Left hindlimb (tissue), 1 donor: Measurements from ENCODE around the gene NAT10.

Experiments used
- DNase-seq: peaks from one replicate; pipeline ENCODE4 v3.0.0-alpha.2; 2018

NAT10 gene

DNA sequence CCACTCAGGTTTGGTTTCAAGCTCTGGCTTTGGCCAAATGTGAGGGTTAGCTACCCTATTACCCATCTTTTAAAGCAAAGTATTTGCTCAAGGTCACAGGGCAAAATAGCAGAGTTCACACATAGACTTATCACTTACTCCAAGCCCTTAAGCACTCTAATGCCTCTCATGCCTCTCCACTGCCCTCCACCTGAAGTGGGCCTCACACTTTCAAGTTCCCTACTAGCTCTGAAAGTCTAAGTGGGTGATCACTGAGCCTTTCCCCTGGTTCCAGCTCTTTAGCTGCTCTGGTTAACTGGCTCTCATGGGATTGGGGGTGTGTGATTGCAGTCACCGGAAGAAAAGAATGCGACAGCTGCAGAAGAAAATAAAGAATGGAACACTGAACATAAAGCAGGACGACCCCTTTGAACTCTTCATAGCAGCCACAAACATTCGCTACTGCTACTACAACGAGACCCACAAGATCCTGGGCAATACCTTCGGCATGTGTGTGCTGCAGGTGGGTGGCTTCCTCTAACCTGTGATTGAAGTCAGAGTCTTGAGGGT lies 6.4 kb downstream of the NAT10 start:
- no peak for DNase-seq

DNA sequence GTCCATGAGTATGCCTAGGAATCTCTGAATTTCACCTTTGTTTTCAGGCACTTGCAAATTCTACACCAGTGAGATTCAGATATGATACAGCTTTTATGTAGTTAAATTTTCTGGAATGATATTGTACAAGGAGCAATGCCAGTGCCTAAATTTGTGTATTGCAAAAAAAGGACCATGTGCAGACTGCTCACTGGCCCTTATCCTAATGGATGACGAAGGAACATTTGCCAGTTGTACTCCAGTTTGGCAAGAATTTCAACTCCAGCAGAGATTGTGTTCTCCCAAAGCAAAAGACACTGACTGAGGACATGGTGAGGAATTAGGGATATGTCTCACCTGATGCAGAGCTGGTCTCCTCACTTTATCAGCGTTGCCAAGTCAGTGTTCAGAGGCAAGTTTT lies 8.6 kb downstream of the NAT10 start:
- DNase-seq = no peak

DNA sequence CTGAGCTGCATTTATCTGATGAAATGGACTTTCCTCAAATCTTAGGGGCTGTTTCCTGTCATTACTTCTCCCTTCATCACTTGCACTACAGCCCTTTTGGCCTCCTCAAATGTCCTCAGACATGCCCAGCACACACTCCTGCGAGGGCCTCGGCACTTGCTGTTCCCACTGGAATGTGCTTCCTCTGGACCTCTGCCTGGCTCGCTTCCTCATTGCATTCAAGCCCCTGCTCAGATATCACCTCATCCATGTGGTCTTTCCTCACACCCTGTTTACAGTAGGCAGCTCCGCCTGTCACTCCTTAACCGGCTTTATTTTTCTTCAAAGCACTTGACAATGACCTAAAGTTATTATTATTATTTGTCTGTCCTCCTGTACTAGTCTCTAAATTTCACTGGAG lies 9.0 kb downstream of the NAT10 start:
- DNase-seq = no peak

DNA sequence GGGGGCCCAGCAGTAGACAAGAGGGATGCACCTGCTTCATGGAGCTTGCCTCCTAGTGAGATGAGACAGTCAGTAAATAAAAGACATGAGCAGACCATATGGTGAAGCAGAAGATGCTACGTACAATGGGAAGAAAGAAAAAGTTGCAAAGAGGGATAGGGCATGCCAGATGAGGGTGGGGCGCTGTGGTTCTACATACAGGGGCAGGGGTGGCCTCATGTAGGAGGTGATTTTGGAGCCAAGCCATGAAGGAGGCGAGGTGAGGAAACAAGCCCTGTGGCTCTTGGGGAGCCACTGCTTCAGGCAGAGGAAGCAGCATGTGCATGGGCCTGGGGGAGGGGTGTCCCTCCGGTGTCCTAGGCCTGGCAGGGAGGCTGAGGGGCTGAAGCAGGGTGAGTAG lies 15.2 kb downstream of the NAT10 start:
- no peak for DNase-seq

DNA sequence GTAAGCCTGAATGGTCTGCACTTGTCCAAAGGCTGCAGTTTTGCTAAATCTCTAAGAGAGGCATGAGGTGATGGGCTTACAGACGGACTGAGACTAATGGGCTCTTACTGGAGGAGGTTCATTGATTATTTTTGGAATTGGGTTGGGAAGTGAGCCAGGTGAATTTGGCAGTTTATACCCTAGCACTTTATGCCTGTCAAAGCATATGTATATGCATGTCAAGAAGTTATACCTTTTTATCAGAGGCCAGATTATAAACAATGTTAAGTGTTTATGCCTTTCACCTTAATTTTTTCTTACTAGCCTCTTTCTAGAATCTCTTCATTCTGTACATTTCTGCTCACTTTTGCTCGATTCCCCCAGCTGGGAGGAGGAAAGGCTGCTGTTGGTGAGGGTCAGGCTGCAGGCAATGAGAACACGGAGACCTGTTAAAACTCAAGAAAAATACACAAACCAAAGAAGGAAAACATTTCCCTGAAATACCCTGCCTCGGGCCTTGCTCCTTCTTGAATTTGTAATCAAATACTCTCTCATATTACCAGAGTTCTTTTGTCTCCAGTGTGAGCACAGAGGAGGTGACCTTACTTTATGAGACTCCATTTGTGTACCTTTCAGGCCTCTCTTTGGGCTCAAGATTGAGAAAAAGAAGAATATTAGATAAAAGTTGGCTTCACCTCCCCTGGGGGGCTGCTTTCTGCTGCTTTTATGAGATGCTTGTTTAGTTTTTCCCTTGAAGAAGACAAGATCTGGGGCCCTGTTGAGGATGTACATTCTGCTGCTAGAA lies 19.6 kb downstream of the NAT10 start:
- no peak for DNase-seq

DNA sequence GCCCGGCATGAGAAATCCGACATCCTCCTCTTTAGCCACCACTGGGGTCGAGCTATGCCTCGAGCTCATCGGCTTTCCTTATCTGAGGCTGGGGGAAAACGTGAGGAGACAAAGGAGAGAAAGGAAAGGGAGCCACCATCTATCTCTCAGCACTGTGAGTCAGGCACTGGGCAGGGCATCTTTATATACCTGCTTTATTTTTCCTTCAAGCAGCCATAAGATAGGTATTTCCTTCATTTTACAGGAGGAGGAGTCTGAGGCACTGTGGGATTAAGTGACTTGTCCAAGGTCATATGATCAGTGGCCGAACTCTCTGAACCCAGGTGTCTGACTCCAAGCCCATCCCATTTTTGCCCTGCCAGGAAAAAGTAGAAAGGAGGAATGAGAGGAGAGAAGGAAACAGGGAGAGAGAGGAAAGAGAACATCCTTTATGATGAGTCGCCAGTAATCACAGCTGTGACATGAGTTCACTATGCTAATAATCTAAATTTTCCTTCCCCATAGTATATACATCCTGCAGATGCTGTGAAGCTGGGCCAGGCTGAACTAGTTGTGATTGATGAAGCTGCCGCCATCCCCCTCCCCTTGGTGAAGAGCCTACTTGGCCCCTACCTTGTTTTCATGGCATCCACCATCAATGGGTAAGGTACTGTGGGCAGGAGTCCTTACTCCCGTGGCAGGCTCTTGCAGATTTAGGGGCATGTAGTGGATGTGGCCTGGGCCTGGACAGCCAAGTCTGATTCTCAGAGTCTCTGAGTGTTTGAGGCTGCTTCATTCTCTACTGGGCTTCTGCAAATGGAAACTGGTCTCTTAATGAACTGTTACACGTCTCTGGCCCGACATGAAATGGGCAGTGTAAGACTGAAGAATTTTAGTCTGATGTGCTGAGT lies 21.8 kb downstream of the NAT10 start:
- no peak for DNase-seq

DNA sequence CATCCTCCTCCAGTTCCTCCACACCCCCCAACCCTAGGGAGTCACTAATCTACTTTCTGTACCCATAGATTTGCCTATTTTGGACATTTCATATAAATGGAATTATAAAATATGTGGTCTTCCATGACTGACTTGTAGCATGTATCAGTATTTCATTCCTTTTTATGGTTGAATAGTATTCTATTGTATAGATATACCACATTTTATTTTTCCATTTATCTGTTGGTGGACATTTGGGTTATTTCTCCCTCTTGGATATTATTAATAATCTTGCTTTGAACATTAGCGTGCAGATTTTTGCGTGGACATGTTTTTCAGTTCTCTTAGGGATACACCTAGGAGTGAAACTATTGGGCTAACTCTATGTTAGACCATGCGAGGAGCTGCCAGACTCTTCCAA lies 23.4 kb downstream of the NAT10 start:
- DNase-seq = no peak

DNA sequence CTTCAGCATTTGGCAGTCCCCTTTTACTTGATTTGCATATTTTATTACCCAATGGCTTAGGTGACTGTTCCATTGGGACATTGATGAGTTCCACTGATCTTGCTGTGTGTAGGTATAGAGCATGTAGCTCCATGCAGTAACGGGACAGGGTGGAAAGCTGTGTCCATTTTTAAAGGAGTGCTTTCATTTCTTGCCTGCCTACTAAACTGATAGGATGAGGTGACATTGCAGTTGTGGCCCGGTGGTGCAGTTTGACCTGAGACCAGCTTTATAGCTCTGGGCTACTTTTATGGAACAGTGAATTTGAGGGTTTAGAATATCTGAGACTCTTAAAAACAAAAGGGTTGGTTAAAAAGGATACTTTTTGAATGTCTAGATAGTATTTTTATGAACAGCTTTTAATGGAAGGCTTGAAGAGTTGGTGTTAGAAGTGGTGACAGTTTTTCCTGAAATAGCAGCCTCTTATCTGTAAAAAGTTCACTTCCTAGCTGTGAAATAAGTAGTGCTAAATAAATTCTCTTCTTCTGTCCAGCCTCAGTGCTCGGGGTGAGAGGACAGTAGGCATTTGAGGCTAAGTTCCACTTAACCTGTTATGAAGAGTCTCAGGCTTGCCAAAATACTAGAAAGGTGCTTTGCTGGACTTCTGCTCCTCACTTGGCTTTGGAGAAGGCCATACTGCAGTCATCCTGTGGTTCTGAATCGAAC lies 27.0 kb downstream of the NAT10 start:
- no peak for DNase-seq

DNA sequence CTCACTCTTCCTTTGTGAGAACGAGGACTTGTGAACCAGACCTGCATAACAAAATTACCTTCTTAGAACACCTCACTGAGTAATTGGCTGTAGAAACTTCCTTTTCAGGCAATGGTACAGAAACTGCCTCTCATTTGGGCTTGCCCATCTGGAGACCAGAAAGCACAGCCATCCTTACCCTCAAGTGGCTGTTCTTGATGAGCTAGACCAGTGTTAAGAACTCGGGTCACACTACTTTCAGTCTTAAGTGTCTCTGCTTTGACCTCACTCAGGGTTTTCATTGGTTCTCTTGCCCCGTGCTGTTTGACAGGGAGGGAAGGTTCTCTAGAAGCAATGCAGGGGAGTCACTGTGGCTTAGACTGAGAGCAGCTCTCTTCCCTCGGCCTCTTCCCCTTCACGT lies 29.3 kb downstream of the NAT10 start:
- no peak for DNase-seq

DNA sequence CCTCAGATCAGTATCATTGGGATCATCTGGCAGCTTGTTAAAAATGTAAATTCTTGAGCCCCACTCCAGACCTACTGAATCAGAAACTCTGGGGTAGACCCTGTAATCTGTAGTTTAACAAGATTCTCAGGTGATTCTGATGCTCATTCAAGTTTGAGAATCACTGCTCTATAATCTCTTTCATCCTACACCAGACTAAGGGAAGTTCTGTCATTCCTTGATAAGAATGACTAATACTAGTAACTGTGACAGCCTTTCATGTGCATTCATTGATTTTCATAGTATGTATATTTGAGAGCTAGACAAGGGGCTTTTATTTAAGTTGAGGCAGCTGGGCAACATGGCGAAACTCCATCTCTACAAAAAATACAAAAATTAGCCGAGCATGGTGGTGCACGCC lies 30.0 kb downstream of the NAT10 start:
- DNase-seq = no peak

DNA sequence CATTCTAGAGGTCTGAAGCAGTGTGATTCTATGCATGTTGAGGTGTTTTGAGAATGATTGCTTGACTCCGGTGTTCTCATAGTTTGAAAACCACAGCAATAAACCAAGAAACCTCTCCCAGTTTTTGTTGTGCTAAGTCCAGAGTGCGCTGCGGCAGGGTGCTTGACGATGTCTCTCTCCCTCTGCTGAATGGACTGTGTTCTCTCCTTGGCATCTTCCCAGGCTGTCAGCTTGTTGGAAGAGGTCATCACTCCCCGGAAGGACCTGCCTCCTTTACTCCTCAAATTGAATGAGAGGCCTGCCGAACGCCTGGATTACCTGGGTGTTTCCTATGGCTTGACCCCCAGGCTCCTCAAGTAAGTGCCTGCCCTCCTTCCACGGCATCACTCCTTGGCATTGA lies 31.0 kb downstream of the NAT10 start:
- no peak for DNase-seq

DNA sequence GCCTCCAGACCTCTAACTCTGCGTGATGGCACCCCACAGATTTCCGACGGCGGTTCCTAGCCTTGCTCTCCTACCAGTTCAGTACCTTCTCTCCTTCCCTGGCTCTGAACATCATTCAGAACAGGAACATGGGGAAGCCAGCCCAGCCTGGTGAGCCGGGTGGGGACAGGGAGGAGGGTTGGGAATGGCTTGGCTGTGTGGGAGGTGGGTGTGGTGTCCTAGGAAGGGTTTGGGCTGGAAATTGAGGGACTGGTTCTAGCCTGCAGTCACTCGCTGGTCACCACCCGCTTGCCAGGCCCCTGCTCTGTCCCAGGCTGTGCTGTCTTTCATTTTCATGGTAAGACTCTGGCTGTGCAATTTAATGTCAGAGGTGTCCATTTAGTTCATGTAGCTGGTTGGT lies 33.9 kb downstream of the NAT10 start:
- no peak for DNase-seq

DNA sequence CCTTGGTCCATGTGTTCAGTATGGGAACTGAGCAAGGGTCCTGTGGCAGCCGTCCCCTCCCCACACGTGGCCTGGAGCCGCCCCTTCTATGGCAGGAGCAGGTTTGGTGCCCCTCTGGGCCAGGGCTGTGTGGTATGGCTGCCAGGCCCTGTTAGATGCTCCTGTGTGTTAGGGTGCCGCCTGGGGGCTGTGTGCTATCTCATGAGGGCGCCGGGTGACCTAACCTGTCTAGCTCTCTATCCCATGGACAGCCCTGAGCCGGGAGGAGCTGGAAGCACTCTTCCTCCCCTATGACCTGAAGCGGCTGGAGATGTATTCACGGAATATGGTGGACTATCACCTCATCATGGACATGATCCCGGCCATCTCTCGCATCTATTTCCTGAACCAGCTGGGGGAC lies 34.7 kb downstream of the NAT10 start:
- no peak for DNase-seq

DNA sequence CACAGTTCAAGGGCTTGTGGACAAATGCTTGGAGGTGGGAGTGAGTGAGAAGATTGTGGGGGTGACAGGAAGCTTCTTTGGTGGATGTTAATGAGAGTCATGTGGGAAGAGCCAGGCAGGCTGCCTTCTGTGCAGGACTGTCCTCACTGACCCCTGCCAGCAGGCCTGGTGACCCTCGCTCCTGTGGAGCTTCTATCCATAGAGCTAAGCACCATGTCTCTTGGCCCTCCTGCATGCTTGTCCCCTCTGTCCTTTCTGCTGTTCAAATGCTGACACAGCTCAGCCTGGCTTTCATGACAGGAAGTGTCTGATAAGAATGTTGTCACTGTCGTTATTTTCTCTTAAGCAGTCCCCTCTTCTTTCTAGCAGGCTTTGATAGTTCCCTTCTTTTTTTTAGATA lies 37.6 kb downstream of the NAT10 start:
- no peak for DNase-seq

DNA sequence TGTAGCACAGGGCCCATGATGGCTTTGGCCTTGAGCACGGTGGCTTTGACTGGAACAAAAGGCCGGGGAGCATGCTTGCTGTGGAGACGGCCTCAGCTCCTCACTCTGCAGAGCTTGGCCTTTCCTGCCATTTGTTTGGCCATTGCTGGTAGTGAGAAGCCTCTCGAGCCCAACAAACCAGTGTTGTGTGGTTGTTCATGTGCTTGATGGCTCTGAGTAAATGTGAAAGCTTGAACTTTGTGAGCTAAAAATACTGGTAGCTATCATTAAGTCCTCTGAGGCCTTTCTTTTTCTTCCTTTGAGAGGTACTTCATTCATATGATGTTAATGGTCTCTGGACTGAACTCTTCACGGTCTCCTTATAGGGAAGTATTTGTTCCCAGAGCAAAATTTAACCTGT lies 39.6 kb downstream of the NAT10 start:
- DNase-seq = no peak

DNA sequence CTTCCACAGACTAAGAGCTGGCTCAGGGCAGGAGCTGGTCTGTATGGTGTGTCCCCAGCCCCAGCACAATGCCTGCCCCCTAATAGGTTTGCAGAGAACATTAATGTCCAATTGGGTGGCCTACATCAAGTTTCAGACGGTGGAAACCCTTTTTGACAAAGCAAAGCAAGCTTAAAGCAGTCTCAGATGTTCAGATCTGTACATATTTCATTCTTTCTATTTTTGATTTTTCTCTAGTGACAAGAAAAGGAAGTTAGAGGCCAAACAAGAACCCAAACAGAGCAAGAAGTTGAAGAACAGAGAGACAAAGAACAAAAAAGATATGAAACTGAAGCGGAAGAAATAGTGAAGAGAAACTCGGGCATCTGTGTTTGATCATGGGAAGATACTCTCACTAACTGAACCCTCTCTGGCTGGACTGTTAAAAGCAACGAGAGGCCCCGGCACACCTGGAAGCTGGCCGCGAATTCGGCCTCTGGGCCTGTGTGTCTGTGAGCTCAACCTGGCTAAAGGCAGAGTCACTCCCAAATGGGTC lies 40.5 kb downstream of the NAT10 start:
- DNase-seq = no peak

DNA sequence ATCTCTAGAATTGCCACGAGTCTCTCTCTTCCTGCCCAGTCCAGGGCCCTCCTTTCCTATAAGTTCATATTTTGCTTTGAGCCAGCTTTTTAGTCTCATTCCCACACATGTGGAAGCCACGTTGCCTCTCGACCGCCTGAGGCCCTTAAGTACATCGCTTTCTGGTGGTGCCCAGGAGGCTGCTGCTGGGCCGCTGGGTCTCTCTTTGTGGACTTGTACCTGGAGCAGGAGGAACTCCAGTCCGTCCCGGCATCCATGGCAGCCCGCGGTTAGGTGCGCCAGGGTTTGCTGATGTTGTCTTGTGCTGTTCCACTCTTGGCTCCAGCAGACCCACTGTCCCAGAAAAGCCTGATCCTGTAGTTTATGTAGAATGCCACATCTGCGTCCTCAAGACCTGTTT lies 41.0 kb downstream of the NAT10 start:
- DNase-seq = no peak

DNA sequence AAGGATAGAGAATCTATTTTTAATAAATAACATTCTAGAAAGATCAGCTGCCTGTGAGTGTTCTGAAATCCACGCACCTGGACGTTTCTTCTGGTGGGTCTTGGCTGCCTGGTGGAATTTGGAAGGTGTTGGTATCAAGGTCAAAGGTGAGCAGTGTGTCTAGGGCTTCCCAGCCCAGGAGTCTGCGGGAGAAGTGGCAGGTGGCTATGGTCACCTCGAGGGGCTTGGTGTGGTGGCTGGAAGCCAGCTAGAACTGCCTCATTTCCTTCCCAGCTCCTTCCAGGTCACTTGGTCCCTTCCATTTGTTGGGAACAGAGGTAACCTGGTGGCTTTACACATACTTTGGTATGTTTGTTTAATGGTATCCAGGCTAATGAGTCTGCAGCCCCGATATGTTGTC lies 41.4 kb downstream of the NAT10 start:
- no peak for DNase-seq

DNA sequence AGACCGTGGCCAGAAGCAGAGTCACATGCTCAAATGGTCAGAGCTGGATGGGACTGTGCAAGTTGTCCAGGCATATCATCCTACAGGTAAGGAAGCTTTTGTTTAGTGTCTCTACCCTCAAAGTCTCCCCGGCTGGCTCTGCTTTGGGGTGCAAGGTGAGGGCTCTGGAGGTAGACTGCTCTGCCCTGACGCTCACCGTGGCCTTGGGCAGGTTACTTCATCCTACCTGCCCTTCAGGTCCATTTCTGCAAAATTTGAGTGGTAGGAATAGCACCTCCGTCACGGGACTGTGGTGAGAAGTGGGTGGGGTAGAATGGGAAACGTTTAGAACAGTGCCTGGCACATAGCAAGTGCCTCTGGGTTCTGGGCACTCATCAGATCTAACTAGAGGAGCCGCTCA lies 42.2 kb downstream of the NAT10 start:
- no peak for DNase-seq

DNA sequence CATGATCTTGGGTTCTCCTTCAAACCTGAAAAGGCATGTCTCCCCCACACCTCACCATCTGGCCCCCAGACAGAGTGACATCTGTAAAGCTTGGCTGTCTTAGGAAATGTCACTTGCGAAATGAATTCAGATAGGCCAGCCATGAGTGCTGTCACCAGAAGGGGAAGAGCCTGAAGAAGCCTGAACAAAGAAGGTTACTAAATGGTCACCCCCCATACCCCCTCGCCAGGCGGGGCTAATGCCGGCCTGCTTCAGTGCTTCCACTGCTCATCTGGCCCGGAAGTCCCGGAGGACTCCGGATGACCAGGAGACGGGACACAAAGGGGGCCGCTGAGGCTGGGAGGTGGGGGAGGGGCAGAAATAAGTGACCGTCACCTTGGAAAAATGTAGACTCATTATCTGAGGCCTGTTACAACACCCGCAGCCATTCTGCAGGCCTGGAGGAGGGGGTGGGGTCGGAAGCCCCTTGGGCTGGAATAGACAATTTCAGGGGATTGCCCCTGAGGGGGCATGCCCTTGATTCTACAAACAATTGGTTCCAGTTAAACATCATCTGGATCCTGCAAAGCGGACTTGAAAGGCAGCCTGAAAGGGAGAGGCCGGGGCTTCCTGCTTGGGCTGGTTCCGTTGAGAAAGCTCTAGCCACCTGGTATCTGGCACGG lies 43.2 kb downstream of the NAT10 start:
- DNase-seq = no peak

DNA sequence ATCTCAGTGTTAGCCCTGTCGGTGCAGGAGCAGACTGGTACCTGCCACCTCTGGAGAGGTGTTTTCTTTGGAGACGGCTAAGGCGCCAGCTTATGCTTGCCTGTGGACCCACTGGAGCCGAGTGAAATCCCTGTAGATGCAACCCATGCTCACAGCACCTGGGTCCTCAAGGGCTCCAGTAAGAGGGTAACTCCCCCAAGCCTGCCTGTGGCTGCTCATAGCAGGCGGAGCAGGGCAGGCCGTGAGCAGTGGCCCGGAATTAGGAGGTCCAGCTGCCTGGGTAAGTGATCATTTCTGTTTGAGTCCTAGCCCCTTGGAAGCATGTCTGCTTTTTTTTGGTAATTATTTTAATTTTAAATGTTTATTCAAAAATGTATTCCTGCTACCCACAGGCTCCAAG lies 43.8 kb downstream of the NAT10 start:
- DNase-seq = no peak

DNA sequence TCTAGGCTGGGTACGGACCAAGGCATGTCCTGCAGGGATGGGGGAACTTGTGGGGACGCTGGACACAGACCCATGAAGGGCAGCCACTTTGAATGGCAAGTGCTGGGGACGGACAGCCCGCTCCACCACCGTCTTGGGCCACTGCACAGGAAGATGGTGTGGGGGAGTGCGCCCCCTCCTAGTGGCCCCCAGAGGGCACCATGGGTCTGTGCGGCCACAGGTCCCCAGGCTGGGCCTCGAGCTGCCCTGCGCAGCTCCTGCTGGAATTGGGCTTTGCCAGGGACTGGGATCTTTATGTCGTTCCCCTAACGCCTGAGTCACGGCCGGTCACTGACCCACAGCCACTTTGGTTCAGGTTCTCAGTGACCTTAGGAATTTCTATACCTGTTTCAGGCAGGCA lies 44.4 kb downstream of the NAT10 start:
- no peak for DNase-seq
